Measurements from ENCODE around the gene ZNF615.
A peak's percentile ranks its signal among the peaks of the same experiment; 100 is the strongest.
"Not testable (repeated sequence)": the region's sequence is repeated elsewhere in the genome, so short reads cannot be mapped to it uniquely, and the experiment has no call there.

ZNF615 gene

DNA sequence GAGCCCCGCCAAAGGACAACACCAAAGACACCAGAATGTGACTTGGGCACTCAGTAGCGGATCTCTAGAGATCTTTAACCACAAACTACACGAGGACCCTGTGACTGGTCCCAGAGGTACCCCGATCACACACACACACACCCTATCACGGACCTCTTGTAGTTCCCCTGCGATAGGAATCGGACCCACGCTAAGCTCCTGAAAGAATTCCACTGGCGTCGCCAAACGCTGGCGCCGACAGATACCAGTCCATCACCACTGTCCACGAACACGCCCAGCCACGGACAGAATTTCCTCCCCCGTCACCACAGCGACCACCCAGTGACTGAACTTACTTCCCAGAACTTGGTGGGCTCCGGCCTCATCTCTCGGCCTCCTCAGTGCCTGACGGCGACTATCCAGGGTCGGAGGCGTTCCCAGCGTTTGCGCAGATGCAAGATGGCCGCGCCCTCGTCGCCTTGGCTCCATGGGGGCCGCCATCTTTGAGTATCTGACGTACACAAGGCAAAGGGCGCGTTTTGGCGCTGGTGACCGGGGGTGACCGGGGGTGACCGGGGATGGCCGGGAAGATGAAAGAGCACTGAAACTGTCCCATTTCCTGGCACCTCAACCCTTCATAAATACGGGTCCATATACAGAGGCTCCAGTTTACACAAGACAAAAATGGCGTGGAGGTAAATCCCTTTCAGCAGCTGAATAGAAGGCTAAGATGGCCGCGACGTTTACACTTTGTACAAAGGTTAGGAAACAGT is at the start of gene ZNF615:
Gene ZNF615, minus strand, starts transcription at position 406 of the 752 bp plus-strand sequence. CDS start 4,500 bp downstream, outside the sequence.
- Histone ChIP-seq H3K36me3 (replicated peaks; ENCODE audit: low read depth, low read length) (peaks cover 56% of the 10 kb centered on the region), H4K20me1 (ENCODE audit: insufficient read depth, low read length) (no peaks in the 10 kb centered on the region), H3K4me3 (ENCODE audit: low read length) (peak within 1 kb of the TSS; percentile 90), H3K4me1 (ENCODE audit: low read length) (peaks cover 8% of the 10 kb centered on the region), H3K9me3 (ENCODE audit: insufficient read depth, low read length) (peaks cover 25% of the 10 kb centered on the region), H3K27ac (ENCODE audit: low read length) (peak within 1 kb of the TSS; percentile 51), H2AFZ (ENCODE audit: low read depth, low read length) (peak within 1 kb of the TSS; percentile 100), H3K27me3 (ENCODE audit: low read depth, low read length) (no peaks in the 10 kb centered on the region), H3K9ac (ENCODE audit: low read length) (peak within 1 kb of the TSS; percentile 80), H3K4me2 (ENCODE audit: low read length) (peak within 1 kb of the TSS; percentile 92), H3K79me2 (ENCODE audit: low read length) (peaks cover 9% of the 10 kb centered on the region)
- TF ChIP-seq, protein P1, sequence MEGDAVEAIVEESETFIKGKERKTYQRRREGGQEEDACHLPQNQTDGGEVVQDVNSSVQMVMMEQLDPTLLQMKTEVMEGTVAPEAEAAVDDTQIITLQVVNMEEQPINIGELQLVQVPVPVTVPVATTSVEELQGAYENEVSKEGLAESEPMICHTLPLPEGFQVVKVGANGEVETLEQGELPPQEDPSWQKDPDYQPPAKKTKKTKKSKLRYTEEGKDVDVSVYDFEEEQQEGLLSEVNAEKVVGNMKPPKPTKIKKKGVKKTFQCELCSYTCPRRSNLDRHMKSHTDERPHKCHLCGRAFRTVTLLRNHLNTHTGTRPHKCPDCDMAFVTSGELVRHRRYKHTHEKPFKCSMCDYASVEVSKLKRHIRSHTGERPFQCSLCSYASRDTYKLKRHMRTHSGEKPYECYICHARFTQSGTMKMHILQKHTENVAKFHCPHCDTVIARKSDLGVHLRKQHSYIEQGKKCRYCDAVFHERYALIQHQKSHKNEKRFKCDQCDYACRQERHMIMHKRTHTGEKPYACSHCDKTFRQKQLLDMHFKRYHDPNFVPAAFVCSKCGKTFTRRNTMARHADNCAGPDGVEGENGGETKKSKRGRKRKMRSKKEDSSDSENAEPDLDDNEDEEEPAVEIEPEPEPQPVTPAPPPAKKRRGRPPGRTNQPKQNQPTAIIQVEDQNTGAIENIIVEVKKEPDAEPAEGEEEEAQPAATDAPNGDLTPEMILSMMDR (IDR thresholded peaks at IDR 0.05; ENCODE audit: low read depth, low read length) = no peak
- no peak for TF ChIP-seq EZH2phosphoT487 (IDR thresholded peaks at IDR 0.05; ENCODE audit: low read depth)

DNA sequence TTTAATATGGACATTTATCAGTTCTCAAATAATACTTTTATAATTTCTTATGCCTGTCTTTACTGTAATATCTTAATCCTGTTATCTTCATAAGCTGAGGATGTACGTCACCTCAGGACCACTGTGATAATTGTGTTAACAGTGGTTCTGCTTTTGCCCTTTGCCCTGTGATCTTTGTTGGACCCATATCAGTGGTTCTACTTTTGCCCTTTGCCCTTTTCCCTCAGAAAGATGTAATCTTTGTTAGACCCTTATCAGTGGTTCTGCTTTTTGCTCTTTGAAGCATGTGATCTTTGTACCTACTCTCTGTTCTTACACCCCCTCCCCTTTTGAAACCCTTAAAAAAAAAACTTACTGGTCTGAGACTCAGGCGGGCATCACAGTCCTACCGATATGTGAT is 48.5 kb upstream of the ZNF615 start:
- H3K36me3 ChIP-seq (replicated peaks; ENCODE audit: low read depth, low read length); H3K9me3 ChIP-seq (ENCODE audit: insufficient read depth, low read length); H3K4me3 ChIP-seq (ENCODE audit: low read length); H3K79me2 ChIP-seq (ENCODE audit: low read length); H3K27ac ChIP-seq (ENCODE audit: low read length); H3K9ac ChIP-seq (ENCODE audit: low read length); H4K20me1 ChIP-seq (ENCODE audit: insufficient read depth, low read length); H2AFZ ChIP-seq (ENCODE audit: low read depth, low read length); H3K4me1 ChIP-seq (ENCODE audit: low read length); H3K27me3 ChIP-seq (ENCODE audit: low read depth, low read length); H3K4me2 ChIP-seq (ENCODE audit: low read length): not testable (repeated sequence)

DNA sequence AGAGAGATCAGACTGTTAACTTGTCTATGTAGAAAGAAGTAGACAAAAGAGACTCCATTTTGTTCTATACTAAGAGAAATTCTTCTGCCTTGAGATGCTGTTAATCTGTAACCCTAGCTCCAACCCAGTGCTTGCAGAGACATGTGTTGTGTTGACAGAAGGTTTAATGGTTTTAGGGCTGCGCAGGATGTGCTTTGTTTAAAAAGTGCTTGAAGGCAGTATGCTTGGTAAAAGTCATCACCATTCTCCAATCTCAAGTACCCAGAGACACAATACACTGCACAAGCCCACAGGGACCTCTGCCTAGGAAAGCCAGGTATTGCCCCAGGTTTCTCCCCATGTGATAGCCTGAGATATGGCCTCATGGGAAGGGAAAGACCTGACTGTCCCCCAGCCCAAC is 43.7 kb upstream of the ZNF615 start:
- not testable (repeated sequence) for H3K4me1 ChIP-seq (ENCODE audit: low read length); H3K27ac ChIP-seq (ENCODE audit: low read length); H3K36me3 ChIP-seq (replicated peaks; ENCODE audit: low read depth, low read length); H3K9ac ChIP-seq (ENCODE audit: low read length); H4K20me1 ChIP-seq (ENCODE audit: insufficient read depth, low read length); H3K4me3 ChIP-seq (ENCODE audit: low read length); H3K27me3 ChIP-seq (ENCODE audit: low read depth, low read length); H3K4me2 ChIP-seq (ENCODE audit: low read length); H3K79me2 ChIP-seq (ENCODE audit: low read length); H2AFZ ChIP-seq (ENCODE audit: low read depth, low read length)
- H3K9me3 ChIP-seq (ENCODE audit: insufficient read depth, low read length) = peaks cover 13% of the 10 kb centered on the region; the same call in 1 of the 2 replicates

DNA sequence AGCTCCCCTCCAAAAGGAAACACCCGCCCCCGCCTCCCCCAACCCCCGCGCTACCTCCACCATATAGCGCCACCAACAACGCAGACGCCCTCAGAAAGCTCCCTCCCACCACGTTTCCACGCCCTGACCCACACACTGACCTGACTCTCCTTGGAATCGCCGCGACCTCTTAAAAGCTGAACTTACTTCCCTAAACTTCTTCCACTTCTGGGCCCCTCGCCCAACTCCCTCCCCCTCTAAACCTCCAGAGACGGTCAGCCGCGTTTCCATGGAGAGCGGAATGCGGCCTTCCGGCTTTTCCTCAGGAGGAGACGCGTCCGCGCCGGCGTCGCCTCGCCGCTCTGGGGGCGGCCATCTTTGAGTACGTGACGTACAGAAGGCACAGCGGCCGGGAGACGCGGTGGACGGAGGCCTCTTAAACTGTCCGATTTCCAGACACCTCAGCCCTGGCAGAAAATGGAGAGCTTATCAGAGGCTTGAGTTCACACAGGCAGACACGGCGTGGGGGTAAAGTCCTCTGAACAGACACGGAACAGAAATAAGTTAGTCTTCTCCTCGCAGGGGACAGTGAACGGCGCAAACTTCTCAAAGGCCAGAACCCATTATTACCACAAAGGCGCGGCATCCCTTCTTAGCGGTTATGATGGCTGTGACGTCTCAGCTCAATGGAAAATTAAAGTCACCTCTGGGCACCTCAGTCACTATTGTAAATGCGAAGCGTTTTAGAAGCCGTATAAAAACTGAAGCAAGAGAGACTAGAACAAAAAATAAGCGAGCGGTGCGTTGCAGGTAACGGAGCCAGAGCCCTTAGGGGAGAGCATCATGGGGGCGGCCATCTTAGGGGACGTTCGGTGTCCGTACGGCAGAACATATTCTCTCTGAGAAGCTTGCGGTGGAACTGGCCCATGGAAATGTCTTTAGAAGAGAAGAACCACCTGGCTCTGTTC is 40.8 kb upstream of the ZNF615 start, which contains the start of gene ZNF432:
Gene ZNF432, minus strand, starts transcription at position 284 of the 947 bp plus-strand sequence. CDS start 1,970 bp downstream, outside the sequence.
- H3K9me3 ChIP-seq (ENCODE audit: insufficient read depth, low read length) = peaks cover 17% of the 10 kb centered on the region; the same call in 1 of the 2 replicates
- peak within 1 kb of the TSS; percentile 75 for H3K4me3 ChIP-seq (ENCODE audit: low read length)
- H3K4me1 ChIP-seq (ENCODE audit: low read length) = no peaks in the 10 kb centered on the region
- H3K4me2 ChIP-seq (ENCODE audit: low read length) = peak within 1 kb of the TSS; percentile 54
- no peaks in the 10 kb centered on the region for H3K27me3 ChIP-seq (ENCODE audit: low read depth, low read length)
- peaks cover 2% of the 10 kb centered on the region for H3K36me3 ChIP-seq (replicated peaks; ENCODE audit: low read depth, low read length)
- TF ChIP-seq, protein P1 (IDR thresholded peaks at IDR 0.05; ENCODE audit: low read depth, low read length) = no peak
- TF ChIP-seq EZH2phosphoT487 (IDR thresholded peaks at IDR 0.05; ENCODE audit: low read depth) = no peak
- peak within 1 kb of the TSS; percentile 81 for H2AFZ ChIP-seq (ENCODE audit: low read depth, low read length)
- no peaks in the 10 kb centered on the region for H4K20me1 ChIP-seq (ENCODE audit: insufficient read depth, low read length)
- H3K79me2 ChIP-seq (ENCODE audit: low read length) = no peaks in the 10 kb centered on the region
- H3K27ac ChIP-seq (ENCODE audit: low read length) = peak within 1 kb of the TSS; percentile 36; the same call in 1 of the 2 replicates
- peak within 1 kb of the TSS; percentile 62 for H3K9ac ChIP-seq (ENCODE audit: low read length)

Data from OCI-LY3 (cell line).